Measurements from ENCODE around the gene GAREM1. TPM values are rescaled to one million over a fixed set of nuclear protein-coding genes. Genes with fewer than 3 reads are reported as not detected.

GAREM1 gene
- total RNA-seq, 1 experiment from 2014 or later: 5.1 TPM

- Histone ChIP-seq H3K4me1 (no peaks in the 10 kb centered on the region), H3K9me3 (replicated peaks) (no peaks in the 10 kb centered on the region), H3K4me3 (no peak overlapping the region), H3K36me3 (no peaks in the 10 kb centered on the region), H3K27me3 (no peaks in the 10 kb centered on the region), H3K27ac (no peak overlapping the region)
- no peak for DNase-seq
Measured at GRCh38 chr18:32422978-32423740, 47.5 kb downstream of the GAREM1 start.

- Histone ChIP-seq H3K4me1 (no peaks in the 10 kb centered on the region), H3K27ac (no peak overlapping the region), H3K36me3 (no peaks in the 10 kb centered on the region), H3K4me3 (no peak overlapping the region), H3K27me3 (no peaks in the 10 kb centered on the region), H3K9me3 (replicated peaks) (no peaks in the 10 kb centered on the region)
- no peak for DNase-seq
Measured at GRCh38 chr18:32422201-32422600, 48.5 kb downstream of the GAREM1 start.

GRCh38 chr18:32420084-32420750, 50.5 kb downstream of the GAREM1 start:
- no peak overlapping the region for H3K27ac ChIP-seq
- no peaks in the 10 kb centered on the region for H3K27me3 ChIP-seq
- no peaks in the 10 kb centered on the region for H3K9me3 ChIP-seq (replicated peaks)
- no peaks in the 10 kb centered on the region for H3K4me1 ChIP-seq
- H3K4me3 ChIP-seq: no peak overlapping the region
- no peaks in the 10 kb centered on the region for H3K36me3 ChIP-seq
- no peak for DNase-seq

DNA sequence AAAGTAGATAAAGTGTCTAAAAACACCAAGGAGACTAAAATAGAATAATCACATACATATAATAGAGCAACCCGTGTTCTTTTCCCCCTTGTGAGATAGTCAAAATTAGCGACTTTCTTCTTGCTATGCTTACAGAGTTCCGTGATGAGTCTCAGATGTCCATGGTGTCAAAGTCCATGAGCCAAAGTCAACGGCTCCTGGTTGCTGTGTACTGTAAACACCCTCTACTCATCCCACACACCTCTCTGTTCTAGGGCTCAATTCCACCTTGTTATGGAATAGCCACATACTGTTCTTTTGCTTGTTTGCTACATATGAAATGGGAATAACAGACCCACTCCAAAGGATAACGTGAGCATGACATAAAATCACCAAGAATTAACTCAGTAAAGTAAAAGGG, 52.5 kb downstream of the GAREM1 start:
- H3K27ac ChIP-seq: no peak overlapping the region
- H3K27me3 ChIP-seq: no peaks in the 10 kb centered on the region
- H3K4me1 ChIP-seq: no peaks in the 10 kb centered on the region
- H3K36me3 ChIP-seq: no peaks in the 10 kb centered on the region
- no peak for DNase-seq
- no peak overlapping the region for H3K4me3 ChIP-seq
- no peaks in the 10 kb centered on the region for H3K9me3 ChIP-seq (replicated peaks)

GRCh38 chr18:32405588-32405987, 65.1 kb downstream of the GAREM1 start:
- no peaks in the 10 kb centered on the region for H3K9me3 ChIP-seq (replicated peaks)
- no peaks in the 10 kb centered on the region for H3K27me3 ChIP-seq
- no peak overlapping the region for H3K27ac ChIP-seq
- no peaks in the 10 kb centered on the region for H3K4me1 ChIP-seq
- H3K4me3 ChIP-seq: no peak overlapping the region
- no peak for DNase-seq
- H3K36me3 ChIP-seq: no peaks in the 10 kb centered on the region

DNA sequence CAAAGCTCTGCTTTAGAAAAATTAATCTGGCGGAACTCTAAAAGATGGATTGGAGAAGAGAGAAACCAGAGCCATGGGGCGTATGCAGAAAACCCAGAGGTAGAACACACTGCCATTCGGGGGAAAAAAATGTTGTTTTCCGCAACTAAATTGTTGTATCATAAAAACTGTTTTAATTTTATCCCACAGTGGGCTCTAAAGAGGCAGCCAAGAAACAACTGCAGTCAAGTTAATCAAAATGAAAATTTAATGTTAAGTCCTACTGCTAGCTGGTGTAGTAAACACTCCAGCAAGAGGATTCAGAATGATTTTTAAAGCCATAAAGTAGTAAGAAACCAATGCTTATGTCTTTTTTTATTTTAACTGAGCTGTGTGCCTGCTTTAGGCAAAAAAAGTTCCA, 69.1 kb downstream of the GAREM1 start:
- Histone ChIP-seq H3K4me1 (no peaks in the 10 kb centered on the region), H3K9me3 (replicated peaks) (no peaks in the 10 kb centered on the region), H3K27me3 (no peaks in the 10 kb centered on the region), H3K27ac (no peak overlapping the region), H3K36me3 (no peaks in the 10 kb centered on the region), H3K4me3 (no peak overlapping the region)
- DNase-seq: no peak

DNA sequence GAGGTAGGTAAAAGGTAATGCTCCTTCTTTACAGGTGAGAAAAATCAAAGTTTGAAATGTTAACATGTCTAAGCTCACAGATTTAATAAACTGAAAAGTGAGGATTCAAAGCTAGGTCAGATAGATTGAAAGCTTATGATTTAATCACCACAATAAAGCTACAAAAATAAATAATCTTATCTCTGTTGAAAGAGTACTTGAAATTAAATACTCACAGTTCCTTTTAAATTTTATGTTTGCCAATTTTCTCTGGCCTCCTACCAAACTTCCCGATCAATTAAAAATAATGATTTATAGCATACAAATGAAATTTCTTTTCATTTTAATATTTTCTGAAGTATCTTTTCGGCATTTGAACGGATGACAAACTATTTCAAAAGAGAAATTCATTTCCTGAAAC, 77.3 kb downstream of the GAREM1 start:
- Histone ChIP-seq H3K4me3 (no peak overlapping the region), H3K27me3 (no peaks in the 10 kb centered on the region), H3K36me3 (no peaks in the 10 kb centered on the region), H3K4me1 (no peaks in the 10 kb centered on the region), H3K27ac (no peak overlapping the region), H3K9me3 (replicated peaks) (no peaks in the 10 kb centered on the region)
- no peak for DNase-seq

- DNase-seq: no peak
Measured at GRCh38 chr18:32391126-32391525, 79.6 kb downstream of the GAREM1 start.

GRCh38 chr18:32389858-32390257, 80.8 kb downstream of the GAREM1 start:
- Histone ChIP-seq H3K4me1 (no peaks in the 10 kb centered on the region), H3K27ac (no peak overlapping the region), H3K27me3 (no peaks in the 10 kb centered on the region), H3K36me3 (no peaks in the 10 kb centered on the region), H3K9me3 (replicated peaks) (no peaks in the 10 kb centered on the region), H3K4me3 (no peak overlapping the region)
- DNase-seq: no peak

More at GRCh38 chr18:32391126-32391525, 79.6 kb downstream of the GAREM1 start:
- no peaks in the 10 kb centered on the region for H3K4me1 ChIP-seq
- H3K27ac ChIP-seq: no peak overlapping the region
- no peaks in the 10 kb centered on the region for H3K36me3 ChIP-seq
- H3K27me3 ChIP-seq: no peaks in the 10 kb centered on the region
- H3K9me3 ChIP-seq (replicated peaks): no peaks in the 10 kb centered on the region
- H3K4me3 ChIP-seq: no peak overlapping the region

DNA sequence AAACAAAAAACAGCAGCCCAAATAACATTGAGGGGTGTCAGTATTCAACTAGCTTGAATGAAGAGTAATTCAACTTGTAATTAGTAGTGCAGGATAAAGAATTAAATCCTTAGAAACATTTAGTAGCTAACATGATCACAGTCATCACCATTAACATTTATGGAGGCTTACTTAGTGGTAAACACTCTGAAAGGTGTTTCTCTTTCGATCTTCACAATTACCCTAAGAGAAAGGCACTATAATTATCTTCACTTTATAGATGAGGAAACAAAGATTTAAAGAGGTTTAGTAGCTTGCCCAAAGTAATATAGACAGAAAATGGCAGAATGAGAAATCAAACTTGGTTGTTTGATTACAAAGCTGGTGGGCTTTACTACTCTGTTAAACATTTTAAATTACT, 81.5 kb downstream of the GAREM1 start:
- no peaks in the 10 kb centered on the region for H3K9me3 ChIP-seq (replicated peaks)
- H3K4me3 ChIP-seq: no peak overlapping the region
- DNase-seq: no peak
- no peak overlapping the region for H3K27ac ChIP-seq
- H3K27me3 ChIP-seq: no peaks in the 10 kb centered on the region
- H3K36me3 ChIP-seq: no peaks in the 10 kb centered on the region
- no peaks in the 10 kb centered on the region for H3K4me1 ChIP-seq

GRCh38 chr18:32386471-32386870, 84.2 kb downstream of the GAREM1 start:
- H3K4me1 ChIP-seq: no peaks in the 10 kb centered on the region
- no peaks in the 10 kb centered on the region for H3K27me3 ChIP-seq
- H3K36me3 ChIP-seq: no peaks in the 10 kb centered on the region
- H3K4me3 ChIP-seq: no peak overlapping the region
- no peak for DNase-seq
- H3K9me3 ChIP-seq (replicated peaks): no peaks in the 10 kb centered on the region
- no peak overlapping the region for H3K27ac ChIP-seq

DNA sequence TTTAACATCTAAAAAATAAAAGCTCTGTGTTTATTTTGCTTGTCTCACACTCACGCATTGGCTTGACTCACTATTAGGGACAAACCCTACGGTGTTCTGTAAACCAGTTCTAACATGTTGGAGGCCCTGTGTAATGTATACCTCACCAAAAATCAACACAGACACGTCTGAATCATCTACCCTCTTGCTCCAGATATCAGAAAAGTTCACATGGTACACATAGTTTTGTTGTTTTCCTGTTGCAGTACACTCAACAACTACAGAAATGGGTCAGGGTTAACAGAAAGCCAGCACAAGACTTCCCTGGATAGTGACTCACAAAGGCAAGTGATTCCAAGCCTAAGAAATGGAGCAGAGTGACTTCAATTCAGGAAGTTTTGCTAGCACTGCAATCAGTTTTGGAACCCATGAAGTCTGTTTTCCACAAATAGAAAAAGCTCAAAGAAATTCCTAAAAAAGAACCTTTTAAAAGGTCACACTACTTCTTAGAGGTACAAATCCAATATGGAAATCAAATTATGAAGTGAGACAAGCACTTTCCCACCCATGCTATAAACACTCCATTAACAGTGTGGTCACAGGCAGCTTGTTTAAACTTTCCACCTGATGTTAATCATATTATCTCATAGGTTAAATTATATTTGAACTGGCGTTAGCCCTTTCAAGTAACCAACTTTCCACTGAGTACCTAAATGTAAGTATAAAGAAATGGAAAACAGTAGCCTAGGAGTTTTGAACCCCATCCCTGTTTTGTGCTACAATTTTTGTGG, 87.4 kb downstream of the GAREM1 start:
- no peak overlapping the region for H3K4me3 ChIP-seq
- no peak overlapping the region for H3K27ac ChIP-seq
- no peaks in the 10 kb centered on the region for H3K4me1 ChIP-seq
- no peaks in the 10 kb centered on the region for H3K9me3 ChIP-seq (replicated peaks)
- no peaks in the 10 kb centered on the region for H3K27me3 ChIP-seq
- no peaks in the 10 kb centered on the region for H3K36me3 ChIP-seq
- DNase-seq: no peak

GRCh38 chr18:32381761-32382160, 88.9 kb downstream of the GAREM1 start:
- DNase-seq: no peak
- H3K27me3 ChIP-seq: no peaks in the 10 kb centered on the region

GRCh38 chr18:32380559-32380958, 90.1 kb downstream of the GAREM1 start:
- Histone ChIP-seq H3K4me1 (no peaks in the 10 kb centered on the region), H3K9me3 (replicated peaks) (no peaks in the 10 kb centered on the region), H3K4me3 (no peak overlapping the region), H3K36me3 (no peaks in the 10 kb centered on the region), H3K27ac (no peak overlapping the region), H3K27me3 (no peaks in the 10 kb centered on the region)
- no peak for DNase-seq

More at GRCh38 chr18:32381761-32382160, 88.9 kb downstream of the GAREM1 start:
- H3K27ac ChIP-seq: no peak overlapping the region
- H3K4me1 ChIP-seq: no peaks in the 10 kb centered on the region
- H3K36me3 ChIP-seq: no peaks in the 10 kb centered on the region
- no peak overlapping the region for H3K4me3 ChIP-seq
- no peaks in the 10 kb centered on the region for H3K9me3 ChIP-seq (replicated peaks)

GRCh38 chr18:32379891-32380290, 90.8 kb downstream of the GAREM1 start:
- no peak overlapping the region for H3K27ac ChIP-seq
- DNase-seq: no peak
- no peaks in the 10 kb centered on the region for H3K36me3 ChIP-seq
- H3K9me3 ChIP-seq (replicated peaks): no peaks in the 10 kb centered on the region
- no peak overlapping the region for H3K4me3 ChIP-seq
- H3K27me3 ChIP-seq: no peaks in the 10 kb centered on the region
- no peaks in the 10 kb centered on the region for H3K4me1 ChIP-seq
